ENCODE data around the gene TWF2.

TWF2 gene

DNA sequence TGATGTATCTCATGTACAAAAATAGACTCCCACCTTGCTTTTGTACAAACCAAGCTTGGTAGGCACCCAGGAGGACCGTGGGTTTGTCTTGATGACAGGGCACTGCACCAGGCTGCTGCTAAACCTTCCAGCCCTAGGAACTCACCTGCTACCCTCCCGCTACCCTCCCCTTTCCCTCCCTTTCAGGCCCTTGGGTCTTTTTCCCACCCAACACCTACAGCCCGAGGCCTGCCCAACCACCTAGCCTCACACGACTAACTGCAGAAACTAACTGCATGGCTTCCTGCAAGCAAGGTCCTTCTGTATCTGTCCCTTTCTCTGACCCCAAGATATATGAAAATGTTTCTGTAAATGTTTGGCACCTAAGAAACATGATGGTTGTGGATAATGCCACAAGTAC lies 17.7 kb upstream of the TWF2 start:
- DNase-seq: no peak

DNA sequence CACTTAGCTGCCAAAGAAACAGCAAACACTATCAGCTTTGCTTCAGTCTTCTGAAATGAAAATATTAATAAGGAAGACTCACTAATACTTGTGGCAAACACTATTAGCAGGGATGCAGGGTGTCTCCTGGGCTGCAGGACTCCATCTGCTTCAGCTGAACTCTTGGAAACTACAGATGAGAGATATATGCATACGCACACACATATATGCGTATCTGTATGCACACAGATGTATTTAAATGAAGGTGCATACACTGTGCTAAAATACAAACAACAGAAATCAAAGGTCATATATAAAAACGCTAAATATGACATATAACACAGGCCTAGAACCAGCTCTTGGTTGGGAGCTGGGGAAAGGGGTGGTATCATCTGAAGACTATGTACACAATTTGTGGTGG lies 17.2 kb upstream of the TWF2 start:
- DNase-seq: no peak

DNA sequence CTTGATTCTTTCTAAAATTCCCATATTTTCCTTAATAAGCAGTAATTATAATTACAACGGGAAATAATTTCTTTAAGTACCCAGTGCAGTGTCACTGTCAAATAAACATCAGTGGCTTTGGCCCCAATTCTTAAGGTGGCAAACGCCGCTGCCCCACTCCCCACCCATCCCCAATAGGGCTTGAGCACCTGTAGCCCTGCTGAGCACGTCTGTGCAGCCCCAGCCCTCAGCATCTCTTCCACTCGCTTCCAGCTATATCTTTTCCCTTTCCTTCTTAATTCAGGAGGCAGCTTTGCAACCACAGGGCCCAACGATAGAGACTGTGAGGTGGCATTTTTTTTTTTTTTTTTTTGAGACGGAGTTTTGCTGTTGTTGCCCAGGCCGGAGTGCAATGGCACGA lies 15.7 kb upstream of the TWF2 start:
- DNase-seq: no peak

DNA sequence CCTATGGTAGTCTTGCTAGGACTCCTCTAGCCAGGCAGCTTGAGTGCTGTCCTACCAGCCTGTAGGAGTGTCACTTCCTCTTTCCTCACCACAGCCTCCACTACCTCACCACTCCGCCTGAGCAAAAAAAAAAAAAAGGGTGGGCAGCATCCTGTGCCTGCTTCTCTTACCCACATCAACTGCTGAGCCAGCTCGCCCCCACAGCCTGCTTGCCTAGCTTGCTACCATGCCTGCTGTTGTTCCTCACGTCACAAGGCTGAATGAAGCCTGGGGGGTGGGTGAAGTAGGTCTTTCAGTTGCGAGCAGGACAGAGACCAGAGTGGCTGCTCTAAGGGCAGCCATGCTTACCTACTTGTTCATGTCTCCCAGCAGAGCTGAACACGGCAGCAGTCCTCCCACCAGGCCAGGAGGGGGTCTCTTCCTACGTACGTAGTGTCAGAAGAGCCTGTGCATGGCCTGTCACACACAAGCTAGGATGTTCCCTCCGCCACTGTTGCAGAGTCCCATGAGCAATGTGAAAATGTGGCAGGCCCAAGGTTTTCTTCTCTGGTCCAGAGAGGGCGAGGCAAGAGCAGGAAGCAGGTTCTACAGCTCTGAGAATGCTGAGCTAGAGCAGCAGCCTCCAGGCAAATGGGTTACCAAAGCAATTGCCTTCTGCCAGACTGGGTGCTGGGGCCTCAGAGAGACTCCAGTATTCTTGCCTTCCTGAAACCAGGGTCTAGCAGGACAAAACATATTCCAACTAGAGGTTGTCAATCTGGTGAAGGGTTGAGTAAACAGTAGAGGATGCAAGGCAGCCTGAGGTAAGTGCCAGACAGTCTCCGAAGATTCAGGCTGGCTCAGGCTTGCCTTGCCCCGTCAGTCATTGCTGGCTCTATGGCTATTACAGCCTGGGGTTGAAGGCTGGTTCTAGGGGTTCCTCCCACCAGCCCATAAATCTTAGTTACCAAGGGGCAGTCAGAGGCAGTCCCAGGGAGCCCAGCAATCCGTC lies 14.7 kb upstream of the TWF2 start:
- DNase-seq: no peak

DNA sequence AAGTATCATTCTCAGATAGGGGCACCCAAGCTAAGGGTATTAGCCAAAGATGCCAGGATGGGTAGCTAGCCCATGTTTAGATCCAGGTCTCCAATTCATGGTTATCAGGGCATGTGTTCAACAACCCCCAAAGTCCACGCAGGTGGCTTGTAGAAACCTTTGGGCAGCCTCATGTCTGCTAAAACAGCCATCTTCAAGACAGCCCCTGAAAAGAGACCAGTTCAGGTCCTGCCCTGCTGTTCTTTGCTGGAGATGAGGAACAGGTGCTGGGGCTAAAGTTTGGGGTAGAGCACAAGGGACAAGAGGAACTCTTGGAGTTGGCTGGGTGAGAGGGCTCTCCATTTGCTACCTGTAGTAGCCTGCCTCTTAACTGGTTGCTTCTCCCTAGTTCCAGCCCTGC lies 11.2 kb upstream of the TWF2 start:
- DNase-seq: no peak

DNA sequence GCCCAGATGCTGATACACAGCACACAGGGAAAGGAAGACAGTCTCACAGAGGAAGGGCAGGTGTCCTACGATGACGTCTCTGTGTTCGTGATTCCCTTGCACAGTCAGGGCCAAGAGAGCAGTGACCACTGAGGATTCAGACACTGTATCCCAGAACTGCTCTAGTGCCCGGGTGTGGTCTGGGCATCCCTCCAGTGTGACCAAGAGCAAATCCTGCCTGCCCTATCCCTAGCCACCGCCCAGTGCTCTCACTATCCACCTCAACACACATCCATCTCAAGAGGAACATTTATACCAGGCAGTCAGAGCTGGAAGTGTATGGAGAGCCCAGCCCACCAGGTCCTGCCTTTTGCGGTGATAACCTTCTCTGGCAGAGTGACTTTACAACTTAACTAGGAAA lies 10.7 kb upstream of the TWF2 start:
- no peak for DNase-seq

DNA sequence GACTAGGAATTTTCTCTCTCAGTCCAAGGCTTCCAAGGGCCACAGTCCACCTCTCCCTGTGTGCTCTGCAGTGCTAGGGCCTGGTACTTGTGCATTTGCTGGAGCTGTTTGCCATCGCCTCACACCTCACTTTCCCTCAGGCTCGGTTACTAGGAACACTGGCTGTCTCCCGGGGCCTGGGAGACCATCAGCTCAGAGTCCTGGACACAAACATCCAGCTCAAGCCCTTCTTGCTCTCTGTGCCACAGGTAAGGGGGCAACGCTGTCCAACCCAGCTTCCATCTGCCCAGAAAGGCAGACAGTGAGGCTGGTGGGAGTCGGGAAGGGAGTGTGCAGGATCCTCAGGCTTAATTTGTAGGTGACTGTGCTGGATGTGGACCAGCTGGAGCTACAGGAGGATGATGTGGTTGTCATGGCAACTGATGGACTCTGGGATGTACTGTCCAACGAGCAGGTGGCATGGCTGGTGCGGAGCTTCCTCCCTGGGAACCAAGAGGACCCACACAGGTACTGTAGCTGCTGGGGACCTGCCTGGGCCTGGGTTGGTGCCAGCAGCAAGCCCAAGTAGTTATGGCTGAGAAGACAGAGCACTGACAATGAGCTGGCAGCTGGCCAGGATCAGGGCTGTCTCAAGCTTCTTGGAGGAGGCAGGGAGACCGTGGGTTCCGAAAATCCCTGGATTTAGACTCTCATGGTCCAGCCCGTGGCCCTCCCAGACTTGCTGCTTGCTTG lies 10.0 kb upstream of the TWF2 start:
- no peak for DNase-seq

DNA sequence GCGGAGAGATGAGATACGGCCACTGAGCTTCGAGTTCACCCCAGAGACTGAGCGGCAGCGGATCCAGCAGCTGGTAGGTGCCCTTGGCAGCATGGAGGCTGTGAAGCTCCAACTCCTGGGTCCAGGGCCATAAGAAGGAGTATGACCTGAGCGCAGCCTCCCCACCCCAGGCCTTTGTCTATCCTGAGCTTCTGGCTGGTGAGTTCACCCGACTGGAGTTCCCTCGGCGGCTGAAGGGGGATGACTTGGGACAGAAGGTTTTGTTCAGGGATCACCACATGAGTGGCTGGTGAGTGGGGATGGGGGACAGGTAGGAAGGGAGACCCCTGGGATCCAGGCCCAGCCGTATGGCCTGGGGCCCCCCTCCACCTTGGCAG lies 9.2 kb upstream of the TWF2 start:
- DNase-seq: no peak

DNA sequence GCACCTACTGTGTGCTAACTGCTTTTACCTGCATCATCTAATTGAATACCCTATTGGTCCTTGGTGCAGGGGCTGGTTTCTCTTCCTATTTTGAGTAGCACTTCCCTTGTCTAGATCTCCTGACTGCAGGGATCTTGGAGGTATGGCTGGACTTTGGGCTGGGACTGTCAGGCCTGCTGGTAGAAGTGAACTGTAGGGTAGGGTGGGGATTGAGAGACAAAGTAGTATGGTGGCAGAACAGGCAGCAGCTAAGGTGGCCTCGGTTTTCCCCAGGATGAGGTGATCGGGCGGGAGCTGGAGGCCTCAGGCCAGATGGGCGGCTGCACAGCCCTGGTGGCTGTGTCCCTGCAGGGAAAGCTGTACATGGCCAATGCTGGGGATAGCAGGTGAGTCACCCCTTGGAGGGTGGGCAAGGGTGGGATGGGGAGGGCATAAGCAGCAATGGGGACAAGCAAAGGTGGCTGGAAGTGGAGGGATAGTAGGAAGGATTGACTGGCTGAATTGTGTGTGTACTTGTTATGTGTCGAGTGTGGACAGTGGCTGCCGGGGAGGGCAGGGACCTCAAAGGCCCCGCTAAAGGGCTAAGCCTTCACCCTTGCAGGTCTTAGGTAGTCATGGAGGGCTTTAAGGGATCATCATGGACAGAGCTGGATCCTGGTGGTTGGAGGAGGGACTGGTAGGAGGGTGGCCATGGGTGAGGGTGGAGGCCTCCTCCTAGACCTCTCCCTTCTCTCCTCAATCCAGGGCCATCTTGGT lies 8.6 kb upstream of the TWF2 start:
- no peak for DNase-seq

DNA sequence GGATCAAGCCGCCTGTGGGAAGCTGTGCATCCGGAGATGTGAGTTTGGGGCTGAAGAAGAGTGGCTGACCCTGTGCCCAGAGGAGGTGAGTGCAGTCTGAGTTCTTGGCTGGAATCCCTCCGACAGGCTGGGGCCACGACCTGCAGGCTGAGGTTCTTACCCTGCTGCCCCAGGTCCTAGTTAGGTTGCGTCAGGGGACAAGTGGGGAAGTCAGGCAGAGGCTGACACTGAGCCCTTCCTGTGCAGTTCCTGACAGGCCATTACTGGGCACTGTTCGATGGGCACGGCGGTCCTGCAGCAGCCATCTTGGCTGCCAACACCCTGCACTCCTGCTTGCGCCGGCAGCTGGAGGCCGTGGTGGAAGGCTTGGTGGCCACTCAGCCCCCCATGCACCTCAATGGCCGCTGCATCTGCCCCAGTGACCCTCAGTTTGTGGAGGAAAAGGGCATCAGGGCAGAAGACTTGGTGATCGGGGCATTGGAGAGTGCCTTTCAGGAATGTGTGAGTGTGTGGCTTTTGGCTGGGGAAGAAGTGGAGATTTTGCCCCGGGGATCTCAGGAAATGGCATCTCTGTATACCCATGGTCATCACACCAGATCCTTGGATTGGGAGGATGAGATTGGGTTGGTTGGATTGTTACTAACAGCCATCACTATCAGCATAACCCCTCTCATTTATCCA lies 7.9 kb upstream of the TWF2 start:
- DNase-seq: no peak

DNA sequence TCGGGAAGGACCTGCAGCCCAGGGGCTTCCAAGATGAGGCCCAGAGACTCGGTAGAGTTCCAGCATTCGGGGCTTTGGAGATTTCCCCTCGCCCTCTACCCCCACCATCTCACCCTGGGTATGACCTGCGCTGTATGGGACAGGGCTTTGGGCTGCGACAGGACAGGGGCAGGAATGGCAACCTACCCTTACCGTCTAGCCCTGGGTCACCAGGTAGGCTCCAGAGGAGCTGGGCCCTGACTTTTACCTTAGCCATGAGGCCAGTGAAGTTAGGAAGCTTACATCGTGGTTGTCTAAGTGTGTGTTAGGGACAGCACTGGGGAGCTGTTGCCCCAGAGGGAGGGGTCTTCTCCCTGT lies 7.3 kb upstream of the TWF2 start:
- DNase-seq: no peak

DNA sequence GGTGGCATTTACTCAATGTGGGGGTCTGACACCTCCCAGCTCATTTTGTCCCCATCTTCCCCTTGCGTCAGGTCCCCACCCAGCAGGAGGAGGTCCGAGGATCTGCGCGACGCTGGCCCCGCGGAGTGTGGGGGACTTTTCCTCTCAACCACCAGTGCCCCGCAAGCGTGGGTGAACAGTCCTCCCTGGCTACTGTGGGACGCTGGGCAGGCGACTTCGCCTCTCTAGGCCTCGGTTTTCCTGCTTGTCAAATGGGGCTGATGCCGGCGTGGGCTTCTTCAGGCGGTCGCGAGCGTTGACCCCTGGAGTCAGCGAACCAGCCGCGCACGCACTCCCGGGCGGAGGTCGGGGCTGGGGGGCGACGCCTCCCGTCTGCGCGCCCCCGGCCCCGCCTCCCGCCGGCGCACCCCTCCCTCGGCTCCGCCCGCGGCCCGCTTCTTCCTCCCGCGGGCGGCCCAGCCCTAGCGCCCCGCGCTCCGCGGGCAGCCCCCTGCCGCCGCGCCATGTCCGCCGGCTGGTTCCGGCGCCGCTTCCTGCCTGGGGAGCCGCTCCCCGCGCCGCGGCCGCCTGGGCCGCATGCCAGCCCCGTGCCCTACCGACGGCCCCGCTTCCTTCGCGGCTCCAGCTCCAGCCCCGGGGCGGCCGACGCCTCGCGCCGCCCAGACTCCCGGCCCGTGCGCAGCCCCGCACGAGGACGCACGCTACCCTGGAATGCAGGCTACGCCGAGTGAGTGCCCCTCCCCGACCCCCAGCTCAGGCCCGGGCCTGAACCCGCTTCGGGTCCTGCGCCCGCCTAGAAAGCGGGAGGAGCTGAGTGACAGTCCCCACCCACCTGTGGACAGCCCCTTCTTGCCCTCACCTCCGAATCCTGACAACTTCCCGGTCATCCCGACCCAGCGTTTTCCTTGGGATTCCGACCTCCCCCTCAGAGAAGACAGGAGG lies 6.6 kb upstream of the TWF2 start, which contains the start of gene PPM1M:
TSS of gene PPM1M (plus strand) at position 438 of the 942 bp plus-strand sequence. CDS start at position 504, 66 bp downstream.
- no peak for DNase-seq

DNA sequence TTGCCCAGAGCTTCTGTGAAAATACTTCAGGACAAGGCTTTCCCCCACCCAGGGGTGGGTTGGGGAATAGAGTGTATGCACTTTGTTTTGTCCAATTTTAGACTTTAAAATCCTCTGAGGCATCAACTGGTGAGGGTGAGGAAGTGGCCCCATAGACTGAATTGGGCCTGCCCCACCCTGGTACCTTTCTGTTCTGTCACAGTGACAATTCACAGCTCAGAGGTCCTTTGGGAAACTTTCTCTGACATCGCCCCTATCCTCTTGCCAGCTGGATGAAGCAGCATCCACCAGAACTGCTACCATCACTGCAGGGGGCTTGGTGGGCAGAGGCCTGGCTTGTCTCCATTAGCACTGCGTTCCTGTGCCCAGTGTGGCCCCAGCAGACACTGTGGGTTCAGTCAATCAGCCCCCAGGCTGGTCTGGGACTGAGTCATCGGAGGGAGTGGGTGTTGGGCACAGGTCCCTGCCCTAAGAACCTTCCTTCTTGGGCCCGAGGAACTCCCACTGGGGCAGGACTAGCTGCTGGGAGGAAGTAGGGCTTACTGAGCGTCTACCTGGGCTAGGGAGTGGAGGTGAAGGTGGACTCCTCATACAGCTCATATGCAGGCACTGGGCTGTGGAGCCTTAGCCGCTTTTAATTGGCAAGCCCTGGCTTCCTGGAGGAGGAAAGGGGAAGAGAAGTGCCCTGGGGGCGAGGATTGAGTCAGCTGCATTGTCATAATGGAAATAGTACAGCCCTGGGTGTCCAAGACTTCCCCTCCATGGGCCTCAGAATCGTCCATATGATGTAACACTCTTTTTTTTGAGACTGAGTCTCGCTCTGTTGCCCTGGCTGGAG lies 5.1 kb upstream of the TWF2 start:
- no peak for DNase-seq

DNA sequence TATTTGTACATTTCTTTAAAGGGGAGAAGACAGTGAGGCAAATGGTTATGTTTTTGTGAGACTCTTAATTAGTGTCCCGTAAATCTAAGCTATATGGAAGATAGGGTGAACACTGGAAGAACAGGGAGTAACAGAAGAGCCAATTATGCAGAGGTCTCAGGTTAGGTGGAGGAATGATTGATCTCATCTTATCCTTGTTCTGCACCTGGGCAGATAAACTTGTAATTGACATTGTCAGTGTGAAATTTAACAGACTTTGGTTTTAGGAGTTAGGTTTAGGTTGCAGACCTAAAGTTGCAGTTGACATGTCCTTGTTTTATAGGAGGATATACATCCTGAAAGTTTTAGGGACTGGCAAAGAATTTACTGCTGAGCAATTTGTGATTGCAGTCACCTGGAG lies 3.1 kb upstream of the TWF2 start:
- DNase-seq: no peak

DNA sequence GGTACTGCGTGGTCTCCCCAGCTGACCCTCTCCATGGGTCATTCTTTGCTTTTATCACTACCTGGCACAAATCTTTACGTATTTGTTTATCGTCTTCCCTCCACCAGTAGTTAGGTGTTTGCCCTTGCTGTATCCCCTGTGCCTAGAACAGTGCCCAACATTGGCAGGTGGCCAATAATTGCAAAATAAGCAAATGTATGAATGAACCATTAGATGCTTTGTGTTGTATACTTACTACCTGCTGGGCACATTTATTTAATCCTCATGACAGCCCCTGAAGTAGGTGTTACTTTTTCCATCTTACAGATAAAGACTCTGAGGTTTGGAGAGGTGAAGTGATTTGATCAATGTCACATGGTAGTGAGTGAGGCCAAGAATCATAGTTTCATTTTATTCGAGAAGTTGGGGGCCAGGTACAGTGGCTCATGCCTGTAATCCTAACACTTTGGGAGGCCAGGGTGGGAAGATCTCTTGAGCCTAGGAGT lies 2.0 kb upstream of the TWF2 start:
- DNase-seq: no peak

DNA sequence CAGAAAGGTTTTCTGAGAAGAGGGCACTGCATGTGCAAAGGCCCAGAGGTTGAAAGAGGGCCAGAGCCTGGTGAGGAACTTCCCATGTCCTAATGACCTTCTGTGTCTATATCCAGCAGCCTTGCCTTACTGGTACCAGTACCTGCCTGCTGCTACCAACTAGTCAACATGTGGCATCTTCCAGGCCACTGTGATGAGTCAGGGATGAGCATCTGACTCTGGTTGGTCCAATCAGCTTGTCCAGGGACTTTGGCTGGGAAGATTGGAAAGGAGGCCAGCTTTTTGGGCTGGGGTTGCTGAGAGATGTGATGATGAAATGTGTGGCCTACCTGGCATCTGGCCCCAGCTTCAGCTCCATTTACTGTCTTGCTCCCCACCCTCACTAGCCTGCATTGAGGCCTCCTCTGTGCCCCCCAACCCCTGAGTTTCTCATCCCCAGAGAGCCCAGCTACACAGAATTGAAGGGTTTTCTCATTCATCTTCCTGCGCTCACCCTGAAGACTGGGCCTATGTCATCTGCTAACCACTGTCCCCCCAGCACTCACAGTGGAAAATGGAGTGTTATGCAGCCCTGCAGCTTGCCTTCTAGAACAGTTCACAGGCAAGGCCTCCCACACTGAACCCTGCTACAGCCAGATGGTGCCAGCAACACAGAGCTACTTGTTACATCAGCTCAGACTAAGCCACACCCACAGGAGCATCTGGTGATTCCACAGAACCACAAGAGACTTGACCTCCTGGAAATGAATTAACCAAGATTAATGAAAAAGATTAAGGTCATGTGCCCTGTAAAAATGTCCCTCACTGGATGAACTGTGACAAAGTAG lies 1.3 kb upstream of the TWF2 start:
- DNase-seq: peak; percentile 72

DNA sequence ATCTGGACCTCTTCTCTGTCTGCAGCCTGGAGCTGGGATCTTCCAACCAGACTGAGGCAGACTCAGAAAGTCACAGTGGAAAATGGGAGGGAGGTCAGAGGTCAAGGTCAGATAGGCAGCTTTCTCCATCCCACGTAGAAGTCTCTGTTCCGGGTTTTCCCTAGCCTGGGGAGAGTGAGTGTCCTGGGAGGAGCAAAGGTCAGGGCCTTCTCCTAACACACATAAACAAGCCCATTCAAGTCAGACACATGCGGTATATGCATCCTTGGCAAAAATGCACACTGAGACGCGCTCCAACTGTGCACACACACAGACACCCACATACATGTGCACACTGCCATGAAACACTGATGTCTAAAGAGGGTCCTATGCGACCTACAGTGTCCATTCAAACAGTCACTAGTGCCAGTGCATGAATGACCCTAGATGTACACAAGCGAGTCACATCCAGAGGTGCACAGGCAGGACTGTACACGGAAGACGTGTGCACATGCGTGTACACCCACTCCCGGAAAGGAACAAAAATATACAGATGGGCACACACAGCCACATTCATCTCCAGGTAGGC lies 681 bp downstream of the TWF2 start:
- no peak for DNase-seq

DNA sequence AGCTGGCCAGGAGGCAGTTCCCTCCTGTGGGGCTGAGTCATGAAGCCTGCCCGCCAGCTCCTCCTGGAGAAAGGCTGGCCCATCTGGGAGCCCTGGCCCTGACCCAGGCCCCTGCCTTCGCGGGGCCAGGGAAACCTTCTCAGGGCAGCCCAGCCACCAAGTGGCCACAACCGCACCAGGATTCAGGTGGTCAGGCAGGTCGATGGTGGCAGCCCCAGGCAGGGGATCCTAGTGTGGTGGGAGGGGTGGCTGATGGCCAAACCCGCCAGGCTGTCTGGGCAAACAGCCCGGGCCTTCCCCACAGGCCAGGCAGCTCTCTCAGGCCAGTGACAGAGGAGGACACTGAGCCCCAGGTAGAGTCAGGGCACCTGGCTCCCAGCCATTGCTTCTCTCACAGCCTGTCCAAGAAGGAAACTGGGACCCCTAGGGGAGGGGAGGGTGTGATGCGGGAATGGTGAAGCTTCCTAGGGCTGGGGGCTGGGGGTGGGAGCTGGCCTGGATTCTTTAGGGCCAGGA lies 1.2 kb downstream of the TWF2 start:
- DNase-seq: no peak

All from SHP77 treated with DMSO at 0.1 percent for 48 hours (cell line).